Activated CD8-positive, alpha-beta memory T cell treated with anti-CD3 and anti-CD28 coated beads, Interleukin-2, amount 10 ng/mL, durations not matched to agents 7 days and 5 days (primary cell): ENCODE results near the gene TMIGD2. TPM values are rescaled to one million over a fixed set of nuclear protein-coding genes. Genes with fewer than 3 reads are reported as not detected.

Experiments used
- ATAC-seq: fragments of 150-1000 bp; cut with Tn5 transposase; one replicate; pipeline ENCODE4 v1.10.0; 2021; ENCODE audit warnings: moderate library complexity
- CTCF ChIA-PET: fragments of 350-600 bp; sonication (Branson Sonifier 250); formaldehyde crosslinking; loops from one replicate; lab custom pipeline; 2021; ENCODE audit warnings: antibody characterized with exemption; lab: Charles Lee
- DNase-seq: peaks from one replicate; pipeline ENCODE4 v3.0.0-alpha.2; 2020
- H3K27ac Mint-ChIP-seq: one replicate; pipeline ENCODE4 v1.8.0; 2021; ENCODE audit warnings: mild to moderate bottlenecking, mixed read lengths
- H3K27me3 Mint-ChIP-seq: one replicate; pipeline ENCODE4 v1.8.0; 2021; ENCODE audit warnings: mixed read lengths
- H3K36me3 Mint-ChIP-seq: one replicate; pipeline ENCODE4 v1.8.0; 2021; ENCODE audit warnings: mild to moderate bottlenecking, mixed read lengths
- H3K4me1 Mint-ChIP-seq: one replicate; pipeline ENCODE4 v1.8.0; 2021; ENCODE audit warnings: mixed read lengths
- H3K4me3 Mint-ChIP-seq: one replicate; pipeline ENCODE4 v1.8.0; 2021; ENCODE audit warnings: mild to moderate bottlenecking, moderate library complexity, mixed read lengths
- H3K9me3 Mint-ChIP-seq: one replicate; pipeline ENCODE4 v1.8.0; 2022; ENCODE audit warnings: low read depth, mixed read lengths
- total RNA-seq, 2 experiments: library from RNA; stranded (reverse); gene quantifications; one replicate each; pipeline ENCODE4 v1.2.3, GENCODE V29; 2021

TMIGD2 gene
- total RNA-seq, 2 experiments from 2014 or later, result 29.8 to 40.7 TPM

GRCh38 chr19:4320419-4320818 lies 18.2 kb upstream of the TMIGD2 start:
- no peak overlapping the region for H3K27ac Mint-ChIP-seq
- CTCF ChIA-PET, result interaction anchor here (1.4 to 4.8 kb wide), 5 partner anchors 9 to 82 kb away, joined by 3 to 19 read pairs (median 4); partner anchors contain the start of gene CHAF1A

GRCh38 chr19:4319067-4319718 lies 17.0 kb upstream of the TMIGD2 start:
- Mint-ChIP-seq H3K27ac (no peak overlapping the region), H3K9me3 (peaks cover 14% of the 10 kb centered on the region), H3K4me3 (no peak overlapping the region), H3K4me1 (no peaks in the 10 kb centered on the region), H3K36me3 (peaks cover 29% of the 10 kb centered on the region), H3K27me3 (no peaks in the 10 kb centered on the region)
- no peak for DNase-seq
- CTCF ChIA-PET, result interaction anchor here (0.8 to 4.8 kb wide), 3 partner anchors 24 to 52 kb away, joined by 3 to 19 read pairs (median 7); no protein-coding TSS in a partner anchor
- no peak for ATAC-seq

More at GRCh38 chr19:4320419-4320818, 18.2 kb upstream of the TMIGD2 start:
- ATAC-seq, result no peak
- no peak overlapping the region for H3K4me3 Mint-ChIP-seq
- peaks cover 29% of the 10 kb centered on the region for H3K36me3 Mint-ChIP-seq
- H3K9me3 Mint-ChIP-seq, result peaks cover 14% of the 10 kb centered on the region
- no peak for DNase-seq
- no peaks in the 10 kb centered on the region for H3K4me1 Mint-ChIP-seq
- no peaks in the 10 kb centered on the region for H3K27me3 Mint-ChIP-seq

GRCh38 chr19:4318460-4318859 lies 16.3 kb upstream of the TMIGD2 start:
- ATAC-seq (no peak), DNase-seq (no peak)
- H3K27me3 Mint-ChIP-seq, result no peaks in the 10 kb centered on the region
- H3K27ac Mint-ChIP-seq, result no peak overlapping the region
- H3K4me3 Mint-ChIP-seq, result no peak overlapping the region
- H3K4me1 Mint-ChIP-seq, result no peaks in the 10 kb centered on the region
- H3K36me3 Mint-ChIP-seq, result peaks cover 29% of the 10 kb centered on the region
- CTCF ChIA-PET, result interaction anchor here (2.0 to 4.8 kb wide), 2 partner anchors 34 to 51 kb away, joined by 7 to 19 read pairs; no protein-coding TSS in a partner anchor
- peaks cover 14% of the 10 kb centered on the region for H3K9me3 Mint-ChIP-seq

- CTCF ChIA-PET, result no interaction called here
- H3K27ac Mint-ChIP-seq, result no peak overlapping the region
- peaks cover 14% of the 10 kb centered on the region for H3K9me3 Mint-ChIP-seq
- H3K27me3 Mint-ChIP-seq, result no peaks in the 10 kb centered on the region
- peaks cover 30% of the 10 kb centered on the region for H3K36me3 Mint-ChIP-seq
- no peak for ATAC-seq
- DNase-seq, result no peak
- no peaks in the 10 kb centered on the region for H3K4me1 Mint-ChIP-seq
- H3K4me3 Mint-ChIP-seq, result no peak overlapping the region
Observed at GRCh38 chr19:4316956-4317355, 14.8 kb upstream of the TMIGD2 start.

GRCh38 chr19:4313847-4314490 lies 11.8 kb upstream of the TMIGD2 start:
- DNase-seq, result no peak

GRCh38 chr19:4310247-4311121 lies 8.3 kb upstream of the TMIGD2 start:
- peaks cover 2% of the 10 kb centered on the region for H3K4me1 Mint-ChIP-seq
- CTCF ChIA-PET, result interaction anchor here (1.2 to 1.5 kb wide), 2 partner anchors 32 to 42 kb away, joined by 3 to 4 read pairs; partner anchors contain the start of gene MPND
- no peak for DNase-seq
- H3K27me3 Mint-ChIP-seq, result no peaks in the 10 kb centered on the region
- H3K27ac Mint-ChIP-seq, result no peak overlapping the region
- H3K9me3 Mint-ChIP-seq, result no peaks in the 10 kb centered on the region
- peaks cover 1% of the 10 kb centered on the region for H3K36me3 Mint-ChIP-seq
- H3K4me3 Mint-ChIP-seq, result no peak overlapping the region
- ATAC-seq, result peak; percentile 63

More at GRCh38 chr19:4313847-4314490, 11.8 kb upstream of the TMIGD2 start:
- H3K36me3 Mint-ChIP-seq, result peaks cover 20% of the 10 kb centered on the region
- no peak overlapping the region for H3K27ac Mint-ChIP-seq
- H3K4me3 Mint-ChIP-seq, result no peak overlapping the region
- no peak for ATAC-seq
- H3K4me1 Mint-ChIP-seq, result no peaks in the 10 kb centered on the region
- H3K27me3 Mint-ChIP-seq, result no peaks in the 10 kb centered on the region
- CTCF ChIA-PET, result interaction anchor here (0.9 to 1.4 kb wide), 2 partner anchors 22 to 39 kb away, joined by 3 to 4 read pairs; no protein-coding TSS in a partner anchor
- H3K9me3 Mint-ChIP-seq, result no peaks in the 10 kb centered on the region

GRCh38 chr19:4305659-4306058 lies 3.5 kb upstream of the TMIGD2 start:
- CTCF ChIA-PET, result interaction anchor here (0.9 to 1.6 kb wide), 2 partner anchors 32 to 37 kb away, joined by 3 to 4 read pairs; partner anchors contain the start of gene STAP2
- ATAC-seq, result no peak
- no peak for DNase-seq
- no peak overlapping the region for H3K27ac Mint-ChIP-seq
- peaks cover 31% of the 10 kb centered on the region for H3K4me1 Mint-ChIP-seq
- peak overlapping the region; percentile 48 for H3K4me3 Mint-ChIP-seq
- H3K27me3 Mint-ChIP-seq, result no peaks in the 10 kb centered on the region
- H3K9me3 Mint-ChIP-seq, result no peaks in the 10 kb centered on the region
- no peaks in the 10 kb centered on the region for H3K36me3 Mint-ChIP-seq

- CTCF ChIA-PET, result interaction anchor here (1.6 to 1.8 kb wide), 2 partner anchors 33 to 38 kb away, joined by 4 to 8 read pairs; partner anchors contain the start of gene STAP2
- DNase-seq (no peak), ATAC-seq (no peak)
- H3K27ac Mint-ChIP-seq, result no peak overlapping the region
- no peaks in the 10 kb centered on the region for H3K9me3 Mint-ChIP-seq
- no peaks in the 10 kb centered on the region for H3K27me3 Mint-ChIP-seq
- H3K4me3 Mint-ChIP-seq, result peak overlapping the region; percentile 48
- H3K4me1 Mint-ChIP-seq, result peaks cover 34% of the 10 kb centered on the region
- H3K36me3 Mint-ChIP-seq, result no peaks in the 10 kb centered on the region
Observed at GRCh38 chr19:4305257-4305612, 3.0 kb upstream of the TMIGD2 start.

- peaks cover 34% of the 10 kb centered on the region for H3K4me1 Mint-ChIP-seq
- no peaks in the 10 kb centered on the region for H3K36me3 Mint-ChIP-seq
- no peaks in the 10 kb centered on the region for H3K9me3 Mint-ChIP-seq
- no peaks in the 10 kb centered on the region for H3K27me3 Mint-ChIP-seq
- H3K27ac Mint-ChIP-seq, result peak within 1 kb of the TSS; percentile 87
- peak within 1 kb of the TSS; percentile 65 for H3K4me3 Mint-ChIP-seq
- DNase-seq, result peak; percentile 86
- CTCF ChIA-PET, result interaction anchor here (1.0 to 1.8 kb wide), 5 partner anchors 33 to 608 kb away, joined by 3 to 8 read pairs (median 4); partner anchors contain the start of gene STAP2
- peak; percentile 92 for ATAC-seq
Observed at GRCh38 chr19:4304538-4305256, 2.5 kb upstream of the TMIGD2 start, which contains the start of gene FSD1. TSS of gene FSD1 (plus strand) at chr19:4304598. CDS start at chr19:4304747, 149 bp downstream.

- Mint-ChIP-seq H3K9me3 (no peaks in the 10 kb centered on the region), H3K27me3 (no peaks in the 10 kb centered on the region), H3K4me3 (peak overlapping the region; percentile 65), H3K27ac (peak overlapping the region; percentile 81), H3K4me1 (peaks cover 39% of the 10 kb centered on the region), H3K36me3 (no peaks in the 10 kb centered on the region)
- DNase-seq (peak; percentile 69), ATAC-seq (peak; percentile 34)
- CTCF ChIA-PET, result interaction anchor here (0.7 to 1.8 kb wide), 6 partner anchors 34 to 608 kb away, joined by 3 to 8 read pairs (median 4); partner anchors contain the start of gene STAP2
Observed at GRCh38 chr19:4303819-4304537, 1.8 kb upstream of the TMIGD2 start.

- ATAC-seq (peak; percentile 11), DNase-seq (no peak)
- CTCF ChIA-PET, result interaction anchor here (0.9 to 2.8 kb wide), 5 partner anchors 23 to 170 kb away, joined by 3 to 13 read pairs (median 6); partner anchors contain the start of gene MPND
- Mint-ChIP-seq H3K4me3 (peak overlapping the region; percentile 80), H3K9me3 (no peaks in the 10 kb centered on the region), H3K27ac (peak overlapping the region; percentile 87), H3K27me3 (no peaks in the 10 kb centered on the region), H3K36me3 (peaks cover 2% of the 10 kb centered on the region), H3K4me1 (peaks cover 50% of the 10 kb centered on the region)
Observed at GRCh38 chr19:4301590-4302242, 473 bp downstream of the TMIGD2 start.
